Measurements from ENCODE around the gene RAD51B. TPM values are rescaled to one million over a fixed set of nuclear protein-coding genes. Genes with fewer than 3 reads are reported as not detected.

RAD51B gene
- total RNA-seq, 1 experiment from 2014 or later = 8.5 TPM

DNA sequence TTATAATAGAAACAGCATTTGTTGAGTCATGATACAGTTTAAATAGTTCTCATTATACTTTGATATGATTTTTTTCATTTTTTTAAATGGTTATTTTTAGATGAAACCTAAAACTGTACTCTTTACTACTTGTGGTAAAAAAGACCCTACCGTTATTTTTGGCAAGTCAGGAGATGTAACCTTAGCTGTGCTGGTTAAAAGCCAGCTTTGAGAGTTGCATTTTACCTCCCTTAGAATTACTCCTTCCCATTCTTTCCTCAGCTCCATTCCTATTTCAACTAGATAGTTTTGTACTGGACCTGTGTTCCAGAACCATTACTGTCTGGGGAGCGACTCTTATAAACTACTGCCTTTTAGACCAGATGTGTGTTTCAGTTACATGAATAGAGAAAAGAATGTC lies 92.0 kb downstream of the RAD51B start:
- no peak overlapping the region for H3K4me3 ChIP-seq (ENCODE audit: low read depth in 2 of 2, low read length in 2 of 2)
- no peaks in the 10 kb centered on the region for H3K9me3 ChIP-seq (ENCODE audit: control insufficient read depth, insufficient read depth, low read depth, low read length)
- no peaks in the 10 kb centered on the region for H3K36me3 ChIP-seq (ENCODE audit: control insufficient read depth, insufficient read depth, low read length)
- H3K27ac ChIP-seq (ENCODE audit: low read length) = no peak overlapping the region
- TF ChIP-seq, protein P1, sequence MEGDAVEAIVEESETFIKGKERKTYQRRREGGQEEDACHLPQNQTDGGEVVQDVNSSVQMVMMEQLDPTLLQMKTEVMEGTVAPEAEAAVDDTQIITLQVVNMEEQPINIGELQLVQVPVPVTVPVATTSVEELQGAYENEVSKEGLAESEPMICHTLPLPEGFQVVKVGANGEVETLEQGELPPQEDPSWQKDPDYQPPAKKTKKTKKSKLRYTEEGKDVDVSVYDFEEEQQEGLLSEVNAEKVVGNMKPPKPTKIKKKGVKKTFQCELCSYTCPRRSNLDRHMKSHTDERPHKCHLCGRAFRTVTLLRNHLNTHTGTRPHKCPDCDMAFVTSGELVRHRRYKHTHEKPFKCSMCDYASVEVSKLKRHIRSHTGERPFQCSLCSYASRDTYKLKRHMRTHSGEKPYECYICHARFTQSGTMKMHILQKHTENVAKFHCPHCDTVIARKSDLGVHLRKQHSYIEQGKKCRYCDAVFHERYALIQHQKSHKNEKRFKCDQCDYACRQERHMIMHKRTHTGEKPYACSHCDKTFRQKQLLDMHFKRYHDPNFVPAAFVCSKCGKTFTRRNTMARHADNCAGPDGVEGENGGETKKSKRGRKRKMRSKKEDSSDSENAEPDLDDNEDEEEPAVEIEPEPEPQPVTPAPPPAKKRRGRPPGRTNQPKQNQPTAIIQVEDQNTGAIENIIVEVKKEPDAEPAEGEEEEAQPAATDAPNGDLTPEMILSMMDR (IDR thresholded peaks at IDR 0.05) = no peak
- no peak for TF ChIP-seq TCF7L2 (IDR thresholded peaks at IDR 0.05; ENCODE audit: low read depth, low read length)
- TF ChIP-seq POLR2AphosphoS5 (IDR thresholded peaks at IDR 0.05; ENCODE audit: low read depth, low read length) = no peak
- TF ChIP-seq SIN3A (IDR thresholded peaks at IDR 0.05; ENCODE audit: borderline replicate concordance, insufficient read depth, low read depth, low read length) = no peak
- TF ChIP-seq, protein P2, sequence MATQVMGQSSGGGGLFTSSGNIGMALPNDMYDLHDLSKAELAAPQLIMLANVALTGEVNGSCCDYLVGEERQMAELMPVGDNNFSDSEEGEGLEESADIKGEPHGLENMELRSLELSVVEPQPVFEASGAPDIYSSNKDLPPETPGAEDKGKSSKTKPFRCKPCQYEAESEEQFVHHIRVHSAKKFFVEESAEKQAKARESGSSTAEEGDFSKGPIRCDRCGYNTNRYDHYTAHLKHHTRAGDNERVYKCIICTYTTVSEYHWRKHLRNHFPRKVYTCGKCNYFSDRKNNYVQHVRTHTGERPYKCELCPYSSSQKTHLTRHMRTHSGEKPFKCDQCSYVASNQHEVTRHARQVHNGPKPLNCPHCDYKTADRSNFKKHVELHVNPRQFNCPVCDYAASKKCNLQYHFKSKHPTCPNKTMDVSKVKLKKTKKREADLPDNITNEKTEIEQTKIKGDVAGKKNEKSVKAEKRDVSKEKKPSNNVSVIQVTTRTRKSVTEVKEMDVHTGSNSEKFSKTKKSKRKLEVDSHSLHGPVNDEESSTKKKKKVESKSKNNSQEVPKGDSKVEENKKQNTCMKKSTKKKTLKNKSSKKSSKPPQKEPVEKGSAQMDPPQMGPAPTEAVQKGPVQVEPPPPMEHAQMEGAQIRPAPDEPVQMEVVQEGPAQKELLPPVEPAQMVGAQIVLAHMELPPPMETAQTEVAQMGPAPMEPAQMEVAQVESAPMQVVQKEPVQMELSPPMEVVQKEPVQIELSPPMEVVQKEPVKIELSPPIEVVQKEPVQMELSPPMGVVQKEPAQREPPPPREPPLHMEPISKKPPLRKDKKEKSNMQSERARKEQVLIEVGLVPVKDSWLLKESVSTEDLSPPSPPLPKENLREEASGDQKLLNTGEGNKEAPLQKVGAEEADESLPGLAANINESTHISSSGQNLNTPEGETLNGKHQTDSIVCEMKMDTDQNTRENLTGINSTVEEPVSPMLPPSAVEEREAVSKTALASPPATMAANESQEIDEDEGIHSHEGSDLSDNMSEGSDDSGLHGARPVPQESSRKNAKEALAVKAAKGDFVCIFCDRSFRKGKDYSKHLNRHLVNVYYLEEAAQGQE (IDR thresholded peaks at IDR 0.05; ENCODE audit: insufficient read depth in 1 of 2, low read depth in 2 of 2, low read length in 1 of 2) = no peak
- ChIA-PET CTCF (no interaction called here), POLR2A (no interaction called here)
- no TSS peak for BruUV-seq (replicated peaks)
- no peak for DNase-seq (ENCODE audit: low read depth, low spot score)
- no peak for ATAC-seq
- in situ Hi-C loops (cut with HindIII; ENCODE audit: low pct_unique_long_range_greater_than_20kb, low sequenced_read_pairs) (no loop called here), intact Hi-C loops (cut with micrococcal nuclease; ENCODE audit: unreplicated experiment) (no loop called here)
- no peaks in the 10 kb centered on the region for H3K27me3 ChIP-seq (ENCODE audit: control insufficient read depth, insufficient read depth, low read length)
- no peaks in the 10 kb centered on the region for H3K4me1 ChIP-seq (ENCODE audit: control insufficient read depth, insufficient read depth, low read length)

DNA sequence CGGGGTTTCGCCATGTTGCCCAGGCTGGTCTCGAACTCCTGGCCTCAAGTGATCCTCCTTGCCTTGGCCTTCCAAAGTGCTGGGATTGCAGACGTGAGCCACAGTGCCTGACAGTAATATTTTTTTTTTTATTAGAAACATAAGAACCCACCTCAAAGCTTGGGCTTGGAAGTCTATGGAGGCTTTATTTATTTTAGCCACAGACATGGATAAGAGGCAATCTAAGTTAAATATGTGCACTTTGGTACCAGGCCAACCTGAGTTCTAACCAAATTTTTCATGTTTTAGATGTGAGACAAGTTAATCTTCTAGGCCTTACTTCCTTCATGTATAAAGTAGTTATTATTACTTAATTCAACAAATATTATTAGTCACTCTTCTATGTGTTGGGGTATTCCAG lies 96.9 kb downstream of the RAD51B start:
- Histone ChIP-seq H3K4me1 (ENCODE audit: control insufficient read depth, insufficient read depth, low read length) (no peaks in the 10 kb centered on the region), H3K36me3 (ENCODE audit: control insufficient read depth, insufficient read depth, low read length) (no peaks in the 10 kb centered on the region), H3K27me3 (ENCODE audit: control insufficient read depth, insufficient read depth, low read length) (no peaks in the 10 kb centered on the region), H3K9me3 (ENCODE audit: control insufficient read depth, insufficient read depth, low read depth, low read length) (no peaks in the 10 kb centered on the region), H3K4me3 (ENCODE audit: low read depth in 2 of 2, low read length in 2 of 2) (no peak overlapping the region), H3K27ac (ENCODE audit: low read length) (no peak overlapping the region)
- no peak for DNase-seq (ENCODE audit: low read depth, low spot score)
- CTCF ChIA-PET = no interaction called here
- in situ Hi-C loops (cut with HindIII; ENCODE audit: low pct_unique_long_range_greater_than_20kb, low sequenced_read_pairs) = no loop called here
- no peak for ATAC-seq
- POLR2A ChIA-PET = no interaction called here
- intact Hi-C loops (cut with micrococcal nuclease; ENCODE audit: unreplicated experiment) = no loop called here
- no peak for TF ChIP-seq POLR2AphosphoS5 (IDR thresholded peaks at IDR 0.05; ENCODE audit: low read depth, low read length)
- TF ChIP-seq TCF7L2 (IDR thresholded peaks at IDR 0.05; ENCODE audit: low read depth, low read length) = no peak
- no peak for TF ChIP-seq SIN3A (IDR thresholded peaks at IDR 0.05; ENCODE audit: borderline replicate concordance, insufficient read depth, low read depth, low read length)
- TF ChIP-seq, protein P1 (IDR thresholded peaks at IDR 0.05) = no peak
- TF ChIP-seq, protein P2 (IDR thresholded peaks at IDR 0.05; ENCODE audit: insufficient read depth in 1 of 2, low read depth in 2 of 2, low read length in 1 of 2) = no peak
- no TSS peak for BruUV-seq (replicated peaks)
